ENCODE data around the gene PREX1.

PREX1 gene

DNA sequence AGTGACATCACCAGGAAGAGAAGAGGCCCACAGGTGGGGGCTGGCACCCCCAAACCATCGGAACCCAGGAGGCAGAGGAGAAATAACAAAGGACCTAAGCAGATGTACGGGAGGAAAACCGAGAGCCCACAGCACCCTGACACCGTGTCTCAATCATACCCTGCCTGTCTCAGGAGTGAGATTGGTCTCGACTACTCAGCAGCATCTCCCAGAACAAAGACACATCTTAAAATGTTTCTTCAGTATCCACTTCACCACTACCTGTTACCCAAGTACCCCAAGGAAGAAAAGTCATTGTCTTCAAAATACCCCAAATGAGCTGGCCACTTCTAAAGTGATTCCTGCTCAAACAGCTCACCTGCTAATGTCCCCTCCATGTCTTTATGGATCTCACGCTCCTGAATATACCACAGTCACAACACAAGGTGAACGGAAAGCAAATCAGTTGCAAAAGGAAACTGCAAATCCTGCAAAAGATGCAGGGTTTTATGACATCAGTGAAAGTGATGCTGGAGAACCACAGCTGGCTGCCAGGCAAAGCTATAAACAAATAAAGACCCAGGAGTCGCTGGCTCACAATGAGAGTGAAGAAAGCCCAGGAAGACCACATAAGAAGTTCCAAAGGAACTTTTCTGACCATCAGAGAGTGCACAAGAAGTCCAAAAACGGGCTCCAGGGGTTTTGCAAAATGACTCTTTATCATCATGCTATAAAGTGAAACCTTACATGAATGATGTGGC, 44.1 kb downstream of the PREX1 start:
- TF ChIP-seq, protein P1, sequence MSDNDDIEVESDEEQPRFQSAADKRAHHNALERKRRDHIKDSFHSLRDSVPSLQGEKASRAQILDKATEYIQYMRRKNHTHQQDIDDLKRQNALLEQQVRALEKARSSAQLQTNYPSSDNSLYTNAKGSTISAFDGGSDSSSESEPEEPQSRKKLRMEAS (IDR thresholded peaks at IDR 0.05; ENCODE audit: low read depth, low read length) = no peak
- TF ChIP-seq, protein P2, sequence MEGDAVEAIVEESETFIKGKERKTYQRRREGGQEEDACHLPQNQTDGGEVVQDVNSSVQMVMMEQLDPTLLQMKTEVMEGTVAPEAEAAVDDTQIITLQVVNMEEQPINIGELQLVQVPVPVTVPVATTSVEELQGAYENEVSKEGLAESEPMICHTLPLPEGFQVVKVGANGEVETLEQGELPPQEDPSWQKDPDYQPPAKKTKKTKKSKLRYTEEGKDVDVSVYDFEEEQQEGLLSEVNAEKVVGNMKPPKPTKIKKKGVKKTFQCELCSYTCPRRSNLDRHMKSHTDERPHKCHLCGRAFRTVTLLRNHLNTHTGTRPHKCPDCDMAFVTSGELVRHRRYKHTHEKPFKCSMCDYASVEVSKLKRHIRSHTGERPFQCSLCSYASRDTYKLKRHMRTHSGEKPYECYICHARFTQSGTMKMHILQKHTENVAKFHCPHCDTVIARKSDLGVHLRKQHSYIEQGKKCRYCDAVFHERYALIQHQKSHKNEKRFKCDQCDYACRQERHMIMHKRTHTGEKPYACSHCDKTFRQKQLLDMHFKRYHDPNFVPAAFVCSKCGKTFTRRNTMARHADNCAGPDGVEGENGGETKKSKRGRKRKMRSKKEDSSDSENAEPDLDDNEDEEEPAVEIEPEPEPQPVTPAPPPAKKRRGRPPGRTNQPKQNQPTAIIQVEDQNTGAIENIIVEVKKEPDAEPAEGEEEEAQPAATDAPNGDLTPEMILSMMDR (IDR thresholded peaks at IDR 0.05; ENCODE audit: low read depth, low read length) = no peak
- no peak for TF ChIP-seq POLR2A (IDR thresholded peaks at IDR 0.05; ENCODE audit: extremely low read depth, insufficient read length)
- no peak for DNase-seq (ENCODE audit: low read depth)
- no peak overlapping the region for H3K4me3 ChIP-seq (ENCODE audit: low read depth, low read length)

DNA sequence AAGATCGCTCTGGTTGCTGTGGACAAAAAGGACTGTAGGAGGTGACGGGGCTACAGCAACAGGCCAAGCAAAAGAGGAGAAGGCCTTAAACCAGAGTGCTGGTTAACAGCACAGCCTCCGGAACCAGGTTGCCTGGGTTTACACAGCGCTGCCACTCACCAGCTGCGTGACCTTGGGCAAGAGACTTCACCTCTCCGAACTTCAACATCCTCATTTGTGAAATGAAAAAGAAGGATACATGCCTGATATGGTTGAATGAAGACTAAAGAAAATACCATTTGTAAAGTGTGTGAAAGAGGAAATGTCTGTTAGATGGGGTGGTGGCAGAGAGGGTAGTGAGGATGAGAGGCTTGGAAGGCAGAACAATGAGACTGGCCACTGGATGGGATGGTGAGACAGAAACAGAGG, 44.9 kb downstream of the PREX1 start:
- TF ChIP-seq, protein P2 (IDR thresholded peaks at IDR 0.05; ENCODE audit: low read depth, low read length) = no peak
- TF ChIP-seq, protein P1 (IDR thresholded peaks at IDR 0.05; ENCODE audit: low read depth, low read length) = no peak
- TF ChIP-seq MYC (IDR thresholded peaks at IDR 0.05; ENCODE audit: low read depth, low read length) = no peak
- TF ChIP-seq POLR2A (IDR thresholded peaks at IDR 0.05; ENCODE audit: extremely low read depth, insufficient read length) = no peak
- no peak for DNase-seq (ENCODE audit: low read depth)
- H3K4me3 ChIP-seq (ENCODE audit: low read depth, low read length) = no peak overlapping the region

DNA sequence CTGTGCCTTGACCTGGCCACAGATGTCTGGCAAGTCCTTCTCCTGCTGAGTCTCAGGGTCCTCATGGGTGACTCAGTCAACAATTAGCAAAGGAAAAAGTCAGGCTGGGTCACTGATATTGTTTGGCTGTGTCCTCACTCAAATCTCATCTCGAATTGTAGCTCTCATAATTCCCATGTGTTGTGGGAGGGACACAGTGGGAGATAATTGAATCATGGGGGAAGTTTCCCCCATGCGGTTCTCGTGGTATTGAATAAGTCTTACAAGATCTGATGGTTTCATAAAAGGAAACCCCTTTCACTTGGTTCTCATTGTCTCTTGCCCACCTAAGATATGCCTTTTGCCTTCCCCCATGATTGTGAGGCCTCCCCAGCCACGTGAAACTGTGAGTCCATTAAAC, 45.7 kb downstream of the PREX1 start:
- no peak overlapping the region for H3K4me3 ChIP-seq (ENCODE audit: low read depth, low read length)
- peak; percentile 55 for DNase-seq (ENCODE audit: low read depth)
- TF ChIP-seq POLR2A (IDR thresholded peaks at IDR 0.05; ENCODE audit: extremely low read depth, insufficient read length) (no peak), MYC (IDR thresholded peaks at IDR 0.05; ENCODE audit: low read depth, low read length) (no peak)
- TF ChIP-seq, protein P1 (IDR thresholded peaks at IDR 0.05; ENCODE audit: low read depth, low read length) = no peak
- TF ChIP-seq, protein P2 (IDR thresholded peaks at IDR 0.05; ENCODE audit: low read depth, low read length) = no peak

DNA sequence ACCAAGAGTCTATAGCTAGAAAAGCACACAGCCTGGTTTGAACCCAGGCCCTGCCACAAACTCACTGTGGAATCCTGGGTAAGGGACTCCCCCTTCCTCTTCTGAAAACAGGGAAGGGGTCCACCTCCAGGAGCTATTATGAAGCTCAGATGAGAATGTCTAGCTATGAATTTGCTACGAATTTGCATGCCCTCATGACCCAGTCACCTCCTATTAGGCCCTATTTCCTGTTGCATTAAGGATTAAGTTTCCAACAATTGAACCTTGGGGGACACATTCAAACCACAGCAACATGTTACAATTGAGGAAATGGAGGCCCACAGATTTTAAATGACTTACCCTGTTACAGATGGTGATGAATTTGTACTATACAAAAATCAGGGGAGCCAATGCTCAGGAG, 46.2 kb downstream of the PREX1 start:
- H3K4me3 ChIP-seq (ENCODE audit: low read depth, low read length) = no peak overlapping the region
- TF ChIP-seq, protein P2 (IDR thresholded peaks at IDR 0.05; ENCODE audit: low read depth, low read length) = no peak
- TF ChIP-seq MYC (IDR thresholded peaks at IDR 0.05; ENCODE audit: low read depth, low read length) = no peak
- TF ChIP-seq, protein P1 (IDR thresholded peaks at IDR 0.05; ENCODE audit: low read depth, low read length) = no peak
- TF ChIP-seq POLR2A (IDR thresholded peaks at IDR 0.05; ENCODE audit: extremely low read depth, insufficient read length) = no peak
- DNase-seq (ENCODE audit: low read depth) = peak; percentile 40

DNA sequence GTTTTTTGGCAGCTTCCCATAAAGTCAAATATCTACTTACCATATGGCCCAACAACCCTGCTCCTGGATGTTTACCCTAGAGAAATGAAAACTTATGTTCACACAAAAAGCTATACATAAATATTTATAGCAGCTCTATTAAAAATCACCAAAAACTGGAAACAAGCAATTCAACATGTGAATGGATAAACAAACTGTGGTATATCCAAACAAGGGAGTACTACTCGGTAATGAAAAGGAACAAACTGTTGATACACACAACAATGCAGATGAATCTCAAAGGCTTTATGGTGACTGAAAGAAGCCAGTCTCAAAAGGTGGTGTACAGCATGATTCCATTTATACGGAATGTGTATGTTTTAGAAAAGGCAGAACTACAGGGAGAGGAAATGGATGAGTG, 48.4 kb downstream of the PREX1 start:
- TF ChIP-seq, protein P1 (IDR thresholded peaks at IDR 0.05; ENCODE audit: low read depth, low read length) = no peak
- no peak overlapping the region for H3K4me3 ChIP-seq (ENCODE audit: low read depth, low read length)
- no peak for DNase-seq (ENCODE audit: low read depth)

DNA sequence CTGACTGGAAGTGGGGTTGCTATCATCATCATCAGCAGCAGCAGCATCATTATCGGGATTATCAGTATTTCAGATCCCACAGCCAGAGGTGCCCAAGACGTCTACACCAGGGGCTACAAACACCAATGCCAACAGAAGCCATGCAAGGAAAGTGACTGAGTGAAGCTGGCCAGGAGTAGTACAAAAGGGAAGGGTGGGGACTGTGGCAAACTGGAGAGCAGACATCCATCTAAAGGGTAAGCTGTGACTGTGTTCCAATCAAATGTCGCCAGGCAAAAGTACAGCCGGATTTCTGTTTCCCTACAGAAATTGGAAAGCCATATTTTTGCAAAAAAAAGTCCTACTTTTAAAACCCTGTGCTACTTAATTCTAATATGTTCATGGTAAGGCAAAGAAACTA, 50.0 kb downstream of the PREX1 start:
- H3K4me3 ChIP-seq (ENCODE audit: low read depth, low read length) = no peak overlapping the region
- no peak for DNase-seq (ENCODE audit: low read depth)
- TF ChIP-seq, protein P2 (IDR thresholded peaks at IDR 0.05; ENCODE audit: low read depth, low read length) = no peak
- TF ChIP-seq, protein P1 (IDR thresholded peaks at IDR 0.05; ENCODE audit: low read depth, low read length) = no peak
- TF ChIP-seq POLR2A (IDR thresholded peaks at IDR 0.05; ENCODE audit: extremely low read depth, insufficient read length) (no peak), MYC (IDR thresholded peaks at IDR 0.05; ENCODE audit: low read depth, low read length) (no peak)
